Measurements from ENCODE around the gene RPL38. TPM values are rescaled to one million over a fixed set of nuclear protein-coding genes. Genes with fewer than 3 reads are reported as not detected.

The RPL38 gene
- total and polyA plus RNA-seq, 2 donors (not counting 1 experiment from before 2014, with no cell fraction given): 722 to 1,550 TPM

DNA sequence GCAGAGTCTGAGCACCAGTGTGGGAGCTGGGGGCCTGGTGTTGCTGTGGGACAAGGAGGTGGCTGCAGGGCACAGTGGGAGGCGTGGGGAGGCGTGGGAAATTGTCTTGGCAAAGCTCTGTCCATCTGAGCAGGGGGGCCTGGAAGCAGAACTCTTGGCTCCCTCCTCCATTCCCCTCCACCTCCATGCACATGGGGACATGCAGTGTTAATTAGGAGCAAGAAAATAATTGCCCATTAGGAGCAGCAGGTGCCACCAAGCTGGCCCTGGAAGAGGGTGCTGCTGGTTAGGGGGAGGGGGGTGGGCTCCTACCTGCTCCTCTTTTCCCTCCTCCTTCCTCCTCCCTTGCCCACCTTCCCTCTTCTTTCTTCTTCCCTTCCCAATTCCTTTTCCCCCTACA is 14.4 kb downstream of the RPL38 start:
- POLR2A ChIA-PET: no interaction called here
- no peak for DNase-seq

DNA sequence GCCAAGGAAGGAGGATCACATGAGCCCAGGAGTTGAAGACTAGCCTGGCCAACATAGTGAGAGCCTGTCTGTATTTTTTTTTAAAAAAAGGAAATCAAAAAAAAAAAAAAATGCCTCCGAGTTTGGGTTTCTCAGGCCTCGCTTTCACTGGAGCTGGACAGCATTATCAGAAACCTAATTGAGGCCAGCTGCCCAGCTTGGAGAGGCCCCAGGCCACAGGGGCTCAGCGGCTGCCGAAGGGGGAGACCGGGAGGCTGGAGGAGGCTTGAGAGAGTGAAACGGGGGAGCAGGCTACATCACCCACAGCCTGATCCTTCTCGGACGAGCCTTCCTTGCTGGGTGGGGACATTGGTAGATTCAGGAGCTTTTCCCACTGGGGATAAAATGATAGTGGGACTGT is 15.0 kb downstream of the RPL38 start:
- Histone ChIP-seq H3K9ac (ENCODE audit: low read length) (no peak overlapping the region), H3K4me3 (ENCODE audit: control extremely low read depth in 1 of 5, extremely low read depth in 1 of 5, insufficient read depth in 1 of 5, low read depth in 2 of 5, low read length in 4 of 5) (no peak overlapping the region), H3K79me2 (ENCODE audit: control insufficient read depth, insufficient read depth, low read length) (no peaks in the 10 kb centered on the region), H3K4me2 (replicated peaks; ENCODE audit: low read depth, low read length, poor library complexity, severe bottlenecking) (no peak overlapping the region), H3K36me3 (replicated peaks in 1 of 2; ENCODE audit: control extremely low read depth in 1 of 2, control insufficient read depth in 1 of 2, extremely low read depth in 1 of 2, insufficient read depth in 2 of 2, low read length in 1 of 2) (no peaks in the 10 kb centered on the region), H3K27ac (ENCODE audit: low read length in 2 of 2) (no peak overlapping the region), H2AFZ (ENCODE audit: insufficient read depth, low read depth, low read length, poor library complexity, severe bottlenecking) (no peak overlapping the region), H3K9me3 (ENCODE audit: control extremely low read depth in 1 of 3, control insufficient read depth in 2 of 3, insufficient read depth in 1 of 3, low read length in 2 of 3) (no peaks in the 10 kb centered on the region), H4K20me1 (ENCODE audit: control insufficient read depth, insufficient read depth, low read length, poor library complexity, severe bottlenecking) (peaks cover 12% of the 10 kb centered on the region), H3K4me1 (ENCODE audit: control insufficient read depth in 2 of 2, insufficient read depth in 2 of 2, low read length in 2 of 2) (peaks cover 28 to 31% of the 10 kb centered on the region in 2 donors), H3K27me3 (replicated peaks in 1 of 4; ENCODE audit: control extremely low read depth in 1 of 4, control insufficient read depth in 3 of 4, insufficient read depth in 4 of 4, low read length in 3 of 4) (no peaks in the 10 kb centered on the region)
- WGBS (ENCODE audit: insufficient coverage): 100% methylated on average over 1 of the region's 8 CpGs
- Mint-ChIP-seq H3K4me3 (no peak overlapping the region), H3K27ac (no peak overlapping the region), H3K27me3 (no peaks in the 10 kb centered on the region), H3K4me1 (peaks cover 28% of the 10 kb centered on the region), H3K9me3 (ENCODE audit: insufficient read depth) (no peaks in the 10 kb centered on the region)
- intact Hi-C loops (cut with micrococcal nuclease): no loop called here
- POLR2A ChIA-PET: interaction anchor here (0.7 kb wide), 1 partner anchor 1521 kb away, joined by 6 read pairs; no protein-coding TSS in a partner anchor
- no peak for TF ChIP-seq CTCF (IDR thresholded peaks at IDR 0.05)
- TF ChIP-seq EZH2 (IDR thresholded peaks at IDR 0.05; ENCODE audit: borderline replicate concordance, insufficient read depth, low read depth, low read length, poor library complexity, severe bottlenecking): no peak
- DNase-seq (no peak), ATAC-seq (ENCODE audit: low read depth) (no peak)
- CTCF ChIA-PET: interaction anchor here (0.5 to 1.0 kb wide), 2 partner anchors 11 to 239 kb away, joined by 3 to 5 read pairs; no protein-coding TSS in a partner anchor

More for the DNA sequence above, 14.4 kb downstream of the RPL38 start:
- no peak for TF ChIP-seq CTCF (IDR thresholded peaks at IDR 0.05)
- TF ChIP-seq EZH2 (IDR thresholded peaks at IDR 0.05; ENCODE audit: borderline replicate concordance, insufficient read depth, low read depth, low read length, poor library complexity, severe bottlenecking): no peak
- no peak overlapping the region for H3K27ac Mint-ChIP-seq
- WGBS (ENCODE audit: insufficient coverage): no CpG with 5 or more reads among the region's 2 CpGs
- no peaks in the 10 kb centered on the region for H3K27me3 Mint-ChIP-seq
- H3K4me1 Mint-ChIP-seq: peaks cover 32% of the 10 kb centered on the region
- no peak overlapping the region for H3K9ac ChIP-seq (ENCODE audit: low read length)
- CTCF ChIA-PET: no interaction called here
- no peak overlapping the region for H3K4me3 Mint-ChIP-seq
- no peak overlapping the region for H3K27ac ChIP-seq (ENCODE audit: low read length in 2 of 2)
- no peaks in the 10 kb centered on the region for H3K27me3 ChIP-seq (replicated peaks in 1 of 4; ENCODE audit: control extremely low read depth in 1 of 4, control insufficient read depth in 3 of 4, insufficient read depth in 4 of 4, low read length in 3 of 4)
- H4K20me1 ChIP-seq (ENCODE audit: control insufficient read depth, insufficient read depth, low read length, poor library complexity, severe bottlenecking): peaks cover 12% of the 10 kb centered on the region
- ATAC-seq (ENCODE audit: low read depth): no peak
- H3K9me3 Mint-ChIP-seq (ENCODE audit: insufficient read depth): no peaks in the 10 kb centered on the region
- H3K4me2 ChIP-seq (replicated peaks; ENCODE audit: low read depth, low read length, poor library complexity, severe bottlenecking): no peak overlapping the region
- H3K4me1 ChIP-seq (ENCODE audit: control insufficient read depth in 2 of 2, insufficient read depth in 2 of 2, low read length in 2 of 2): peaks cover 31% of the 10 kb centered on the region in 2 donors
- H2AFZ ChIP-seq (ENCODE audit: insufficient read depth, low read depth, low read length, poor library complexity, severe bottlenecking): no peak overlapping the region
- no peaks in the 10 kb centered on the region for H3K9me3 ChIP-seq (ENCODE audit: control extremely low read depth in 1 of 3, control insufficient read depth in 2 of 3, insufficient read depth in 1 of 3, low read length in 2 of 3)
- H3K79me2 ChIP-seq (ENCODE audit: control insufficient read depth, insufficient read depth, low read length): no peaks in the 10 kb centered on the region
- intact Hi-C loops (cut with micrococcal nuclease): no loop called here
- H3K36me3 ChIP-seq (replicated peaks in 1 of 2; ENCODE audit: control extremely low read depth in 1 of 2, control insufficient read depth in 1 of 2, extremely low read depth in 1 of 2, insufficient read depth in 2 of 2, low read length in 1 of 2): no peaks in the 10 kb centered on the region
- no peak overlapping the region for H3K4me3 ChIP-seq (ENCODE audit: control extremely low read depth in 1 of 5, extremely low read depth in 1 of 5, insufficient read depth in 1 of 5, low read depth in 2 of 5, low read length in 4 of 5)
